Measurements from ENCODE around the gene PAWR. TPM values are rescaled to one million over a fixed set of nuclear protein-coding genes. Genes with fewer than 3 reads are reported as not detected.

Gene PAWR
- total and polyA plus RNA-seq, 8 donors, result 51.0 to 86.2 (median 68.3) TPM

GRCh38 chr12:79725987-79726386 is 35.2 kb upstream of the PAWR start:
- DNase-seq (no peak), ATAC-seq (no peak)
- Histone ChIP-seq H3K36me3 (no peaks in the 10 kb centered on the region), H3K27me3 (no peaks in the 10 kb centered on the region), H3K9me3 (no peaks in the 10 kb centered on the region), H3K4me1 (no peaks in the 10 kb centered on the region), H3K27ac (no peak overlapping the region), H3K4me3 (no peak overlapping the region)
- intact Hi-C loops (cut with DNase I), result no loop called here
- no peak for TF ChIP-seq CTCF (IDR thresholded peaks at IDR 0.05)

GRCh38 chr12:79717006-79717405 is 26.2 kb upstream of the PAWR start:
- Histone ChIP-seq H3K27ac (no peak overlapping the region), H3K36me3 (no peaks in the 10 kb centered on the region), H3K9me3 (no peaks in the 10 kb centered on the region), H3K4me3 (no peak overlapping the region), H3K4me1 (no peaks in the 10 kb centered on the region), H3K27me3 (no peaks in the 10 kb centered on the region)
- DNase-seq (no peak), ATAC-seq (no peak)
- no peak for TF ChIP-seq CTCF (IDR thresholded peaks at IDR 0.05)
- intact Hi-C loops (cut with DNase I), result no loop called here

GRCh38 chr12:79715308-79715707 is 24.5 kb upstream of the PAWR start:
- TF ChIP-seq CTCF (IDR thresholded peaks at IDR 0.05), result no peak
- intact Hi-C loops (cut with DNase I), result no loop called here
- H3K4me1 ChIP-seq, result no peaks in the 10 kb centered on the region
- no peak for ATAC-seq
- no peaks in the 10 kb centered on the region for H3K36me3 ChIP-seq
- H3K27ac ChIP-seq, result no peak overlapping the region
- H3K4me3 ChIP-seq, result no peak overlapping the region
- no peak for DNase-seq
- peaks cover 0 to 2% of the 10 kb centered on the region in 2 donors for H3K9me3 ChIP-seq
- H3K27me3 ChIP-seq, result peaks cover 0 to 12% of the 10 kb centered on the region in 2 donors

- Histone ChIP-seq H3K4me3 (no peak overlapping the region), H3K4me1 (no peaks in the 10 kb centered on the region), H3K27ac (no peak overlapping the region), H3K36me3 (no peaks in the 10 kb centered on the region), H3K27me3 (peaks cover 0 to 12% of the 10 kb centered on the region in 2 donors), H3K9me3 (peaks cover 0 to 2% of the 10 kb centered on the region in 2 donors)
- DNase-seq (peak in 1 of 4 donors; percentile 77), ATAC-seq (peak; percentile 55)
- intact Hi-C loops (cut with DNase I), result no loop called here
- no peak for TF ChIP-seq CTCF (IDR thresholded peaks at IDR 0.05)
Observed at GRCh38 chr12:79710707-79711483, 20.1 kb upstream of the PAWR start.

GRCh38 chr12:79707830-79708229 is 17.1 kb upstream of the PAWR start:
- DNase-seq, result no peak
- intact Hi-C loops (cut with DNase I), result no loop called here
- Histone ChIP-seq H3K27me3 (peaks cover 0 to 12% of the 10 kb centered on the region in 2 donors), H3K4me1 (no peaks in the 10 kb centered on the region), H3K27ac (no peak overlapping the region), H3K9me3 (peaks cover 0 to 2% of the 10 kb centered on the region in 2 donors), H3K4me3 (no peak overlapping the region), H3K36me3 (no peaks in the 10 kb centered on the region)
- ATAC-seq, result no peak
- TF ChIP-seq CTCF (IDR thresholded peaks at IDR 0.05), result no peak

All from left lung (tissue), 10 donors.